IMR-90 (cell line): Measurements from ENCODE around the gene POLR1A. TPM values are rescaled to one million over a fixed set of nuclear protein-coding genes. Genes with fewer than 3 reads are reported as not detected.

Source experiments
- ATAC-seq: fragments of 200-7000 bp; cut with Tn5 transposase; 2 replicates; pipeline ENCODE4 v1.9.1; 2020; ENCODE audit warnings: low read depth, mild to moderate bottlenecking, moderate library complexity
- BruUV-seq: library from RNA; stranded (reverse); fragments of 400-500 nt; replicated peaks from 2 replicates; lab custom pipeline; 2021; lab: Mats Ljungman, UMichigan
- CTCF ChIA-PET: fragments of 300-600 bp; formaldehyde crosslinking; extraction: SDS; loops from one replicate; lab custom pipeline; 2021; ENCODE audit warnings: antibody characterized with exemption; lab: Yijun Ruan, JAX
- POLR2A ChIA-PET: fragments of 300-600 bp; sonication (Branson Sonifier 250); formaldehyde crosslinking; loops from one replicate; lab custom pipeline; 2022; ENCODE audit warnings: antibody characterized with exemption; ENCODE audit not compliant: unreplicated experiment; lab: Charles Lee
- DNase-seq: peaks from one replicate; pipeline ENCODE4 v3.0.0; 2013
- H2AFZ ChIP-seq: replicated peaks from 2 replicates; pipeline ENCODE3; 2013; ENCODE audit warnings: low read length, mild to moderate bottlenecking; ENCODE audit not compliant: poor library complexity
- H2AK5ac ChIP-seq: 2 replicates; pipeline ENCODE4 v1.6.1; 2013; ENCODE audit warnings: low read depth, low read length, inconsistent platforms
- H2AK9ac ChIP-seq: replicated peaks from 2 replicates; pipeline ENCODE3; 2013; ENCODE audit warnings: mild to moderate bottlenecking, low read depth, low read length, moderate library complexity; ENCODE audit not compliant: poor library complexity
- H2BK120ac ChIP-seq: 2 replicates; pipeline ENCODE4 v1.6.1; 2013; ENCODE audit warnings: low read depth, low read length, inconsistent platforms
- H2BK15ac ChIP-seq: 3 replicates; pipeline ENCODE4 v1.6.1; 2013; ENCODE audit warnings: low read depth, low read length, inconsistent platforms
- H2BK20ac ChIP-seq: 2 replicates; pipeline ENCODE4 v1.6.1; 2013; ENCODE audit warnings: low read depth, mild to moderate bottlenecking, inconsistent platforms, low read length, moderate library complexity
- H2BK5ac ChIP-seq: 2 replicates; pipeline ENCODE4 v1.6.1; 2013; ENCODE audit warnings: mild to moderate bottlenecking, low read depth, low read length, inconsistent platforms; ENCODE audit not compliant: poor library complexity, severe bottlenecking
- H3K14ac ChIP-seq: replicated peaks from 2 replicates; pipeline ENCODE4 v1.6.1; 2013; ENCODE audit warnings: low read depth, low read length, inconsistent platforms
- H3K18ac ChIP-seq: 2 replicates; pipeline ENCODE4 v1.6.1; 2013; ENCODE audit warnings: low read depth, low read length, control low read depth
- H3K23ac ChIP-seq: 2 replicates; pipeline ENCODE4 v1.6.1; 2013; ENCODE audit warnings: low read depth, low read length, inconsistent platforms
- H3K27ac ChIP-seq: 2 replicates; pipeline ENCODE4 v1.5.1; 2013; ENCODE audit warnings: mild to moderate bottlenecking, control low read depth, low read length; ENCODE audit not compliant: insufficient read depth
- H3K27me3 ChIP-seq: 2 replicates; pipeline ENCODE4 v1.6.1; 2013; ENCODE audit warnings: low read length; ENCODE audit not compliant: control insufficient read depth, insufficient read depth
- H3K36me3 ChIP-seq: 2 replicates; pipeline ENCODE4 v1.6.1; 2013; ENCODE audit warnings: low read length, mixed read lengths; ENCODE audit not compliant: control insufficient read depth, insufficient read depth
- H3K4ac ChIP-seq: 2 replicates; pipeline ENCODE4 v1.6.1; 2013; ENCODE audit warnings: low read depth, low read length, inconsistent platforms
- H3K4me1 ChIP-seq: 2 replicates; pipeline ENCODE4 v1.6.1; 2013; ENCODE audit warnings: low read length, mixed read lengths; ENCODE audit not compliant: control insufficient read depth, insufficient read depth
- H3K4me2 ChIP-seq: 2 replicates; pipeline ENCODE4 v1.6.1; 2013; ENCODE audit warnings: low read depth, mild to moderate bottlenecking, control low read depth, low read length, moderate library complexity
- H3K4me3 ChIP-seq: 2 replicates; pipeline ENCODE4 v1.5.1; 2013; ENCODE audit warnings: low read depth, mild to moderate bottlenecking, control low read depth, low read length, moderate library complexity; ENCODE audit not compliant: insufficient read depth
- H3K56ac ChIP-seq: 2 replicates; pipeline ENCODE4 v1.6.1; 2013; ENCODE audit warnings: low read length, inconsistent platforms; ENCODE audit not compliant: insufficient read depth; ENCODE audit errors: extremely low read depth
- H3K79me1 ChIP-seq, 2 experiments: 2 replicates each; pipeline ENCODE4 v1.6.1; 2013; ENCODE audit warnings: low read length in 2 of 2, inconsistent platforms in 1 of 2, low read depth in 1 of 2
- H3K9ac ChIP-seq: 2 replicates; pipeline ENCODE4 v1.6.1; 2013; ENCODE audit warnings: low read depth, low read length, control low read depth
- H3K9me1 ChIP-seq: 2 replicates; pipeline ENCODE4 v1.6.1; 2013; ENCODE audit warnings: low read length, inconsistent platforms; ENCODE audit not compliant: insufficient read depth
- H3K9me3 ChIP-seq: 2 replicates; pipeline ENCODE4 v1.6.1; 2013; ENCODE audit warnings: low read length; ENCODE audit not compliant: control insufficient read depth, insufficient read depth
- H4K20me1 ChIP-seq: 2 replicates; pipeline ENCODE4 v1.6.1; 2013; ENCODE audit warnings: low read length, inconsistent platforms; ENCODE audit not compliant: insufficient read depth
- H4K5ac ChIP-seq: 2 replicates; pipeline ENCODE4 v1.6.1; 2013; ENCODE audit warnings: mild to moderate bottlenecking, low read depth, low read length, control low read depth
- H4K8ac ChIP-seq, 2 experiments: 2 replicates each; pipeline ENCODE4 v1.6.1; 2013; ENCODE audit warnings: low read depth in 2 of 2, low read length in 2 of 2, control low read depth in 1 of 2, inconsistent platforms in 1 of 2
- H4K91ac ChIP-seq: 2 replicates; pipeline ENCODE4 v1.6.1; 2013; ENCODE audit warnings: low read depth, low read length, inconsistent platforms; ENCODE audit not compliant: insufficient read depth
- BHLHE40 ChIP-seq: fragments of 150-350 bp; IDR thresholded peaks from 2 replicates; pipeline ENCODE4 v1.6.1; 2016; ENCODE audit warnings: mild to moderate bottlenecking, low read depth, low read length
- ELK1 ChIP-seq: fragments of 150-350 bp; IDR thresholded peaks from 2 replicates; pipeline ENCODE4 v1.6.1; 2016; ENCODE audit warnings: low read depth, mild to moderate bottlenecking, low read length, moderate library complexity, borderline replicate concordance
- MXI1 ChIP-seq: IDR thresholded peaks from 2 replicates; pipeline ENCODE4 v1.6.1; 2012; ENCODE audit warnings: low read depth, mild to moderate bottlenecking, low read length, moderate library complexity, borderline replicate concordance
- POLR2A ChIP-seq: IDR thresholded peaks from 2 replicates; pipeline ENCODE4 v1.6.1; 2012; ENCODE audit warnings: mild to moderate bottlenecking, low read depth, low read length
- RAD21 ChIP-seq: IDR thresholded peaks from 2 replicates; pipeline ENCODE4 v1.6.1; 2012; ENCODE audit warnings: low read length, improper control_type of control experiment
- RCOR1 ChIP-seq: IDR thresholded peaks from 2 replicates; pipeline ENCODE4 v1.6.1; 2012; ENCODE audit warnings: mild to moderate bottlenecking, low read length, improper control_type of control experiment; ENCODE audit not compliant: insufficient replicate concordance
- RFX5 ChIP-seq: IDR thresholded peaks from 2 replicates; pipeline ENCODE4 v1.8.0; 2012; ENCODE audit warnings: low read depth, mild to moderate bottlenecking, low read length, moderate library complexity
- dilution Hi-C: fragments of 300-500 bp; cut with HindIII; formaldehyde crosslinking; loops from one replicate; pipeline ENCODE4 v1.14.3; 2018; ENCODE audit warnings: low sequenced_read_pairs; ENCODE audit not compliant: unreplicated experiment
- in situ Hi-C: fragments of 300-500 bp; cut with MboI; formaldehyde crosslinking; loops from 3 replicates; pipeline ENCODE4 v1.14.3; 2019; ENCODE audit warnings: low sequenced_read_pairs, inconsistent platforms, mixed read lengths
- intact Hi-C: fragments of 100-400 bp; cut with micrococcal nuclease; formaldehyde crosslinking; loops from 2 replicates; pipeline ENCODE4 v1.10.0; 2022
- microRNA-seq, 2 experiments: library from miRNA; stranded (forward) in 1 of 2; unstranded in 1 of 2; fragments of 10-50 nt in 1 of 2; fragments of <30 nt in 1 of 2; gene quantifications in 1 of 2; microRNA quantifications in 1 of 2; one replicate each; pipeline versions ENCODE3 to v1.1.0; 2013 to 2020; ENCODE audit not compliant: insufficient read depth in 1 of 2, insufficient read length in 1 of 2, unreplicated experiment in 1 of 2
- polyA plus RNA-seq, 3 experiments: library from polyadenylated mRNA; depleted of rRNA; stranded (reverse); fragments of >200 nt; gene quantifications; 2 replicates each; pipeline ENCODE4 v1.2.3, GENCODE V29; 2012; ENCODE audit warnings: low replicate concordance in 1 of 3
- small RNA-seq, 5 experiments: library from RNA; depleted of rRNA; stranded (forward); fragments of <200 nt; gene quantifications; one replicate each; pipeline ENCODE3, GENCODE V24; 2012
- total RNA-seq: library from RNA; depleted of rRNA; stranded (reverse); fragments of >200 nt; gene quantifications from 2 replicates; pipeline ENCODE4 v1.2.3, GENCODE V29; 2012; rRNA removed

POLR1A gene
- total and polyA plus RNA-seq, 2 of the 4 experiments (the other 2 are of a cell fraction): 7.6 to 27.4 TPM

GRCh38 chr2:85971366-85971765 lies 134.3 kb downstream of the POLR1A start:
- H2BK120ac ChIP-seq: no peak overlapping the region
- H4K91ac ChIP-seq: no peak overlapping the region
- H3K9me3 ChIP-seq: peaks cover 4% of the 10 kb centered on the region; the same call in 1 of the 2 replicates
- H3K56ac ChIP-seq: no peak overlapping the region
- H2BK5ac ChIP-seq: no peak overlapping the region
- no peak overlapping the region for H3K4me2 ChIP-seq
- H2BK20ac ChIP-seq: no peak overlapping the region
- dilution Hi-C loops (no loop called here), intact Hi-C loops (no loop called here), in situ Hi-C loops (no loop called here)
- H3K4me1 ChIP-seq: no peaks in the 10 kb centered on the region; the same call in 1 of the 2 replicates
- H3K79me1 ChIP-seq: no peaks in the 10 kb centered on the region
- no peak overlapping the region for H2AFZ ChIP-seq
- no peaks in the 10 kb centered on the region for H3K36me3 ChIP-seq
- no peak overlapping the region for H4K8ac ChIP-seq
- no peak overlapping the region for H2AK5ac ChIP-seq
- POLR2A ChIA-PET: no interaction called here
- CTCF ChIA-PET: no interaction called here
- ATAC-seq (peak; percentile 66), DNase-seq (peak; percentile 74)
- no peak overlapping the region for H3K9ac ChIP-seq
- H3K9me1 ChIP-seq: no peaks in the 10 kb centered on the region
- no peaks in the 10 kb centered on the region for H4K20me1 ChIP-seq
- no peak overlapping the region for H2AK9ac ChIP-seq
- no peak overlapping the region for H3K23ac ChIP-seq
- no peak overlapping the region for H4K5ac ChIP-seq
- H3K27ac ChIP-seq: no peak overlapping the region
- TF ChIP-seq RAD21 (no peak), RFX5 (no peak), POLR2A (no peak), ELK1 (no peak), BHLHE40 (no peak), RCOR1 (no peak), MXI1 (no peak)
- H3K18ac ChIP-seq: no peak overlapping the region
- no peak overlapping the region for H3K4me3 ChIP-seq
- H3K4ac ChIP-seq: no peak overlapping the region
- peaks cover 23% of the 10 kb centered on the region for H3K27me3 ChIP-seq
- no peak overlapping the region for H3K14ac ChIP-seq
- BruUV-seq: no TSS peak
- H2BK15ac ChIP-seq: no peak overlapping the region

Small RNA genes lying within 50 kb of the gene (microRNA-seq; reads per million reads assigned to microRNA genes)
- 32.0 reads per million, percentile 67 among the genes with 10 or more reads in this experiment for gene SNORD94 (ENCODE audit: insufficient read depth, insufficient read length)

Small RNA genes lying within 50 kb of the gene (small RNA-seq; reads per million reads assigned to genes)
- gene SNORD94: 15.7 to 84.9 (median 67.8) reads per million in 5 experiments

Other genes with a start within 250 kb of the POLR1A start
- gene ST3GAL5, start 216.9 kb downstream of the POLR1A start, total RNA-seq: 16.8 and 18.6 TPM in 2 replicates
- gene ST3GAL5, start 216.9 kb downstream of the POLR1A start, polyA plus RNA-seq (2012; rRNA removed): 19.2 and 21.0 TPM in 2 replicates
- 48.9 and 75.5 TPM in 2 replicates for gene PTCD3, start 349 bp upstream of the POLR1A start, total RNA-seq
- gene PTCD3, start 349 bp upstream of the POLR1A start, polyA plus RNA-seq (2012; rRNA removed): 29.1 and 44.0 TPM in 2 replicates
- 87.3 and 90.0 TPM in 2 replicates for gene IMMT, start 89.6 kb upstream of the POLR1A start, total RNA-seq
- gene IMMT, start 89.6 kb upstream of the POLR1A start, polyA plus RNA-seq (2012; rRNA removed): 41.0 and 50.5 TPM in 2 replicates
- gene MRPL35, start 93.6 kb upstream of the POLR1A start, total RNA-seq: 26.7 and 64.0 TPM in 2 replicates
- gene MRPL35, start 93.6 kb upstream of the POLR1A start, polyA plus RNA-seq (2012; rRNA removed): 37.6 and 48.7 TPM in 2 replicates
- gene REEP1, start 231.7 kb upstream of the POLR1A start, total RNA-seq: under 0.01 TPM in 2 replicates
- gene REEP1, start 231.7 kb upstream of the POLR1A start, polyA plus RNA-seq (2012; rRNA removed): 0.03 TPM in 1 of 2 replicates, not detected in the other